ENCODE results near the gene SQSTM1.

GRCh38 chr5:179840321-179840720, 19.6 kb downstream of the SQSTM1 start:
- TF ChIP-seq CTCF (conservative IDR thresholded peaks at IDR 0.05 in 1 of 2, IDR thresholded peaks at IDR 0.05 in 1 of 2; ENCODE audit: low read depth in 1 of 2, low read length in 2 of 2), result no peak
- TF ChIP-seq EZH2 (IDR thresholded peaks at IDR 0.05; ENCODE audit: low read length, missing control alignments), result no peak

Measured in fibroblast of lung (primary cell).